Measurements from ENCODE around the gene SOX18. TPM values are rescaled to one million over a fixed set of nuclear protein-coding genes. Genes with fewer than 3 reads are reported as not detected.

The SOX18 gene
- total and polyA plus RNA-seq, 2 of the 13 experiments (the other 11 are each of a cell fraction or from before 2014, with no cell fraction given) = 1.6 to 1.9 TPM

- TF ChIP-seq ZBTB44 (CRISPR knock-in tag; IDR thresholded peaks at IDR 0.05) (no peak), EEA1 (CRISPR knock-in tag; IDR thresholded peaks at IDR 0.05; ENCODE audit: borderline replicate concordance) (peak; percentile 87), NKX3-1 (CRISPR knock-in tag; IDR thresholded peaks at IDR 0.05) (no peak), SMAD3 (CRISPR knock-in tag; IDR thresholded peaks at IDR 0.05) (no peak), RNF219 (CRISPR knock-in tag; IDR thresholded peaks at IDR 0.05) (no peak), FOXA3 (CRISPR knock-in tag; IDR thresholded peaks at IDR 0.05) (no peak; the same call in 1 of the 2 replicates), GABPB1 (CRISPR knock-in tag; IDR thresholded peaks at IDR 0.05) (0 out of 2 replicates have a peak, but pooled peaks have one; percentile 22), SATB2 (CRISPR knock-in tag; IDR thresholded peaks at IDR 0.05) (no peak), ZNF280D (CRISPR knock-in tag; IDR thresholded peaks at IDR 0.05) (peak; percentile 74; the same call in 1 of the 2 replicates), ETV5 (CRISPR knock-in tag; IDR thresholded peaks at IDR 0.05; ENCODE audit: borderline replicate concordance) (no peak; the same call in none of the 2 replicates), KAT2B (IDR thresholded peaks at IDR 0.05; ENCODE audit: borderline replicate concordance, low read depth, low read length) (no peak), ZSCAN20 (CRISPR knock-in tag; IDR thresholded peaks at IDR 0.05; ENCODE audit: borderline replicate concordance) (no peak)
These were observed 15.9 kb upstream of the SOX18 start (continued) for GRCh38 chr20:64065062-64065973.

Measured in HepG2 (cell line).